ENCODE data around the gene ENSA.

DNA sequence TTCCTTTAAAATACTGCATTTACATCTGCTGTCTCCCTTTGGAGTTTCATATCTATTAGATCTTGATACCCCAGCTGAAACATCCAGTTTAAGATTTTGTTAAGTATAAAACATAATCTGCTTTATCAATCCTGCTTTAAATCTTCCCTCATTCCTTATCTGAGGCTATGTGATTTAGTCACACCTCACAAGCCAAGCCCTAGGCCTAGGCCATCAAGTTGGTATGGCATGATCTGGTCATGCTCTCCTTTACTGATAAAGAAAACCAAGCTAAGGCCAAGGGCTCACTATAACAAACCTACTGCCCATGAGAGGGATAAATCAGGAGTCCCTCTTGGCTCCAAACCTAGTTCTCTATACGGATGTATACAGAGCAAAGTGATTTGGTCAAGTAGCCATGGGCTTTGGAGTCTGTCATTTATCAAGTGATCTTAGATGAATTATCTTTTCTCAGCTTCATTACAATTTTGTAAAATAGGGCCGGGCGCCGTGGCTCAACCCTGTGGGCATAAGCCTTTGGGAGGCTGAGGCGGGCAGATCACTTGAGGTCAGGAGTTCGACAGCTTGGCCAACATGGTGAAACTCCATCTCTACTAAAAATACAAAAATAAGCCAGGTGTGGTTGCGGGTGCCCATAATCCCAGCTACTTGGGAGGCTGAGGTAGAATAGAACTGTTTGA lies 22.8 kb downstream of the ENSA start:
- TF ChIP-seq CTCF (conservative IDR thresholded peaks at IDR 0.05; ENCODE audit: low read depth, low read length): no peak
- no peak for TF ChIP-seq EZH2 (IDR thresholded peaks at IDR 0.05; ENCODE audit: low read length, unreplicated experiment)
- TF ChIP-seq EZH2phosphoT487 (IDR thresholded peaks at IDR 0.05; ENCODE audit: borderline replicate concordance, low read length): no peak
